Measurements from ENCODE around the gene CYP11A1.

CYP11A1 gene

DNA sequence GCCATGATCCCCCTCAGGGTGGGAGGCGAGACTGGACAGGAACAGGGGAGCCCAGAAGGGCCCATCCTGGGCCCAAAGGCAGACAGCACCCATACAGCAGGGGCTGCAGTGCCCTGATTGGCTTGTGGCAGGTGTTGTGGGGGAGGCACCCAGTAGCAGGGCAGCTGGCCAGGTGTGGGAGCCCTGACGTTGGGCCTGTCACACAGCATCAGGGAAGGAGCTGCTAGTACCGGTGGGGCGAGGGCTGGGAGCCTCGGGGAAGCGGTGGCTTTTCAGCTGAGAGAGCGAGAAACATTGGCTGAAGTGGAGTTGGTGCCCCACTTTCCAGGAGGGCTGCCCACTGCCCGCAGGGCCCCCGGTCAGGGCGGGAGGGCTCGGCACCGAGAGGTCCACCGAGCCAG is 19.7 kb upstream of the CYP11A1 start:
- no peak for DNase-seq

DNA sequence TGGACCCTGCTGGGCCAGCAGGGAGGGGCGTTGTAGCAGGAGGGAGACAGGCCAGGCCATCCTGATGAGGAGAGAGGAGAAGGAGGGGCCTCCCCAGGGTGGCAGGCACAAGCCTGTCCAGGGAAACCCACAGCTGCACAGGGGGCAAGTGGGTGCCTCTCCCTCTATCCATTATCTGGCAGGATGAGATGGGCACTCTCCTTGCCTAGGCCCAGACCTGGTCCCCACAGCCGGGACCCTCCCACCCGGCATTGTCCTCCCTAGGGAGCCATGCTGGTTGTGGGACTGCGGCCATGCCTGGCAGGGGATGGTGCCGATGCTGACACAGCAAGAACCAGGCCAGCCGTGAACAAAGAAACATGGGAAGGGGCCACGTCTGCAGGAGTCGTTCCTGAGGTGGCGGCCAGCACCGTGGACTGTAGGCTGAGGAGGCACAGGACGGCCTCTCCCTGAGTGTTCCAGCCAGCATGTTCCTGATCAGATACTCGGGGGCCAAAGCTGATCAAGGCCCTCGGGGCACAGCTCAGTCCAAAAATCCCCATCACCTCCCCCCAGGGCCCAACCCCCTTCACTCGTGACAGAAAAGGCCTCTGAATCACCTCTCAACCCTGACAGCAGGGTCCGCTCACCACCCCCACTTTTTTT is 19.2 kb upstream of the CYP11A1 start:
- DNase-seq: no peak

DNA sequence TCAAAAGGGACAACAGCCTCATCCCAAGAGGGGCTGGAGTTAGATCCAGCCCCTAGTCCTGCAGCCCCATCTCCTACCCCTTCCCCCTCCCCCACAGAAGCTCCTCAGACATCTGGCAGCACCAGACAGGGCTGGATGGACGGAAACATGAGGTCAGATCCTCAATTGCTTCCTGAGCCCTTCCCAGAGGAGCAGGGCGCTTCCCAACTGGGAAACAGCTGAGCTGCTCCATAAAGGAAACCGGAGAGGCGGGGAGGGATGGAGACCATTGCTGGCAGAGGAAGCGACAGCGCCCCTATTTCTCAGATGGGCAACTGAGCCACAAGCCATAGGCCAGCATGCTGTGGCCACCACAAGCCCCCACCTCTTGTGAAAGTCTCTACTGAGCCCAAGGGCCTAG is 18.3 kb upstream of the CYP11A1 start:
- peak in 1 of 2 experiments; percentile 38 for DNase-seq

DNA sequence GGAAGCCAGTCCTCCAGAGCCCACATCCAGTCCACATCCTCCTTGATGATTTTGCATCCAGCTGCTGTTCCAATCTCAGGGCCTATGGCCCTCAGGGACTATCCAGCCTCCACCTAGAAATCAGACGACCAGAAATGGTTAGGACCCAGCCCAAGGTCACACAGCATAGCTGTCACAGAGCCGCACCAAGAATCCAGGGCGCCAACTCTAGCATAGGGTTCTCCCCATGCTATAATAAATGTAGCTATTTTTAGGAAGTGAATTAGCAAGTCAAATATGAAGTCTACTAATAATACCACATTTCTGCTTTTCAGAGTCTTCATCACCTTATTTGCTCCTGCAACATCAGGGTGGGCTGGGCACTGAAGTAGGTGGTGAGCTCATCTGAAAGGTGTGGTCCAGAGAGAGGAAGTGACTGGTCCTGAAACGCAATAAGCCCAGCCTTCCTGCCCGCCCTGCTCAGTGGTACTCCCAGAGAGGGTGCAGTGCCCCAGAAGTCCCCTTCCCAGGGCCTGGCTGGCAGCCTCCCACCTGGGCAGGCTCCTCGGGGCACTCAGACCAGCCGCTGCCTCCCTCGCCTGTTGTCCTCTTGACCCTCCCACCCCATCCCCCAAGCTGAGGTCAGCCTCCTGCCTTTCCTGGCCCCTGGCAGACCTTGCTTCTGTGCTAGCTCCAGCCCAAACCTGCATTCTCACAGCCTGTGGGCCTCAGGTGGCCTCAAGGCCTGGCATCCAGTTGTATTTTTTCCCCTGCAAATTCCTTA is 17.6 kb upstream of the CYP11A1 start:
- no peak for DNase-seq

DNA sequence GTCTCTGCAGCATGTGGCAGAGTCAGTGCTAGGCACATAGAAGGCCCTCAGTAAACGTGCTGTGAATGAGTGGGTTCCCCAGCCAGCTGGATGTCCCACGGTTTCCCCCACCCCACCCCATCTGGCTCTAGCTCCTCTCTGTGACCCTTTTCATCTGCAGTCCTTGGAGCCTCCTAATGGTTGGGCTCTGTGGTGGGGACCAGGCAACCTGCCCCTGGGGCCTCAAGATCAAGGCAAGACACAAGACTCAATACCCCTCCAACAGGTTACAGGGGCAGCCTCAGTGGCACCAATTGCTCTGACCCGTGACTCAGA is 17.1 kb upstream of the CYP11A1 start:
- no peak for DNase-seq

DNA sequence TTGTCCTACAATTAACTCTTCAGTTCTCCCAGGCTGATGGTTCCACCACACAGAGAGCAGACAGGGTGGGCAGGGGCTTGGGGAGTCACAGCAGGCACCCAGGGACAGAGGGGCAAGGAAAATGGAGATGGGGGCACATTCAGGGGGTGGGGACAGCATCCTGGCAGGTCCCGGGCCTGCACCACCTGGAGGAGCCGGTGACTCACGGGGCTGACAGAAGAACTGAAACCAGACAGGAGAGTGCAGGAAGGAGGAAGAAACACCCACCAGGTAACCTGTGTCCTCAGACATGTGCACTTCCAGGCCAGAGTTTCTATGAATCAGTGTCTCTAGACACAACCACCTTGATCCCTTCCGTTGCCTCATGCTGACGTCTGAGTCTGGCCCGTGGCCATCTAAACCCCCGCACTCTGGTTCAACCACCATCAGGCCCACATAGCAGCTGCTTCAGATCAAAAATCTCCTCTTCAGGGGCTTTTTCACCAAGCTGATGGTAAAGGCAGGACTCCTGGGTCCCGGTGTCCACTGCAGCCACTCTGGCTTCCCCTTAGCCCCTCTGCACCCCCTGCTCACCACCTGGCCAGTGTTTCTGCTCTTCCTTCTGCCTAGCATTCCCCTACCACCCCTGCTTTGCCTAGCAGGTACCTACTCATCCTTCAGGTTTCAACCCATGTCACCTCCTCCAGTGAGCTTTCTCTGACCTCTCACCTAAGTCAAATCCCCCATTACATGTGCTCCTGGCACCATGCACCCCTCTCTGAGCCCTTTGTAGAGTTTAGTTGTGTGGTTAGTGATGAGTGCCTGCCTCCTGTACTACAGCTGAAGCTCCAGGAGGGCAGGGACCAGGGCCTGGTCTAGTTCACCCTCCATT is 16.5 kb upstream of the CYP11A1 start:
- no peak for DNase-seq

DNA sequence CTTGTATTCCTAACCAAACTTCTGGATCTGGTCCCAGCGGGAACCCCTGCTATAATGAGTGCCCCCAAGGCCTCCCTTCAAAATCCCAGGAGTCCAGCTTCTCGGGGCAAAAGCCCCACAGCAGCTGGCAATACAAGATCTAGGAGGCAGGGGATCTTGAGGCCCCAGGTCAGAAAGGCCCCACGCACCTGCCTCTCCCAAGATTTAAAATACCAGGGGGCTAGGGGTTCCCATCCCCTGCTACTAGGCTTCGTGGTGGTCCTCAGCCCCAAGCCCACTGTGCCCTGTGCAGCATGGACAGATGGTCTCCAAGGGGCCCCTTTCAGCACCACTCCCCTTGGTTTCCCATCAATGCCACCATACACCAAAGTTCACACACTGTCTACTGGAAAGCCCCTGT is 15.8 kb upstream of the CYP11A1 start:
- no peak for DNase-seq

DNA sequence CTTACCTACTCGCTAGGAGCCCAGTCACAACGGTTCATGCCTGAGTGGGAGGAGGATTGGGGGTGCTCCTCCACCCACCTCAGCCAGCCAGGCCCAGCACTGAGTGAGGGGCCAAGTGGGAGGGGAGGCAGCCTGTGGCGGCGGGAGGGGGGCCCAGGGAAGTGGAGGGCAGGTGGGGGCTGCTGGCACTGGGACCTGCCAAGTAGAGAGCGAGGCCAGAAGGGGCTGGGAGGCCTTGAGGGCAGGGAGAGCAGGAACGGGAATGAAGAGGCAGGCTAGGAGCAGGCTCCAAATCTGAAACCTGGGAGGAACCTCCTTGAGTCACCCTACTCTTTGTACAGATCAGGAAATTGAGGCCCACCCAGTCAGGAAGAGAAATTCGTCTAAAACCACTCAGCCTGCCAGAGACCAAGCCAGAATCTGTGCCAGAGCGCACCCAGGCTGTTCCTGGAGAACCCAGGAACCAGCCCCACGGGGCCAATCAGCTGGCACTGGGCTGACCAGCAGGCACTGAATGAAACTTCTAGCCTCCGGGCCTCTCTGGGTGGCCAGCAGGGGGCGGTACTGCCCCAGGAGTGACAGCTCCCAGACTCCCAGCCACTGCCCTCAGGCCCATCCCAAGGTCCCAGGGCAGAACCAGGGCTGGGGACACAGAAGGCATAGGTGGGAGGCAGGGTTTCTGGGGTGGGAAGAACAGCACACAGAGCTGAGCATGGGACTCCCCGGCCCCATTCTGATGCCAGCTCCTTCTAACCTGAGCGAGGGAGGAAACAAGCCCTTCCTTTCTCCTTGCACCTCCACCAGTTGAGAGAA is 14.8 kb upstream of the CYP11A1 start:
- peak; percentile 36 to 83 for DNase-seq

DNA sequence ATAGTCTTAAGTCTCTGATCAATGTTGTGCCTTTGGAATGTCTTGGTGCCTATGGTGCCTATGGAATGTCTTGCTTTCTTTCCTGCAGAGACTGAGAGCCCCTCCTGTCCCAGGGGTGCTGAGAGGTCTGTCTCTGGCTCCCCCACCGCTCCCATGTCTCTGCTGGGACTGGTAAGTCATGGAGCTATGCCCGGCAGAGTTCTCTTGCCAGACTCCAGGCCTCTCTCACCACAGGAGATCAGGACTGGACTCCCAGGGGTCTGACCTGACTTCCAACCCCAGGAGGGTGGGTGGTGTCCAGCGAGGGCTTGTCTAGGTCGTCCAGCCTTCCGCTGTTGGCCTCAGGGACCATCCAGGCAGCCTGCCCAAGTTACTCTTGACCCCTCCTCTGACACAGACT is 14.0 kb upstream of the CYP11A1 start:
- no peak for DNase-seq

DNA sequence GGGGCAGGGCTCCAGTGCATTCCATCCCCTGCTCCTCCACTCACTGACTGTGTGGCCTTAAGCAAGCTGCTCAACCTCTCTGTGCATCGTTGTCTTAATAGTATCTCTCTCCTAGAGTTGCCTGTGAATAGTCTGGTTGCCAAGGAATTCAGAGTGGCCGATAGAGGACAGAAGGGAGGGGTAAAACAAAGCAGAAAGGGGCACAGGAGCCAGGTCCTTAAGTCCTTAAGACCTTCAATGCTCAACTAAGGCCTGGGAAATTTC is 13.7 kb upstream of the CYP11A1 start:
- DNase-seq: no peak

DNA sequence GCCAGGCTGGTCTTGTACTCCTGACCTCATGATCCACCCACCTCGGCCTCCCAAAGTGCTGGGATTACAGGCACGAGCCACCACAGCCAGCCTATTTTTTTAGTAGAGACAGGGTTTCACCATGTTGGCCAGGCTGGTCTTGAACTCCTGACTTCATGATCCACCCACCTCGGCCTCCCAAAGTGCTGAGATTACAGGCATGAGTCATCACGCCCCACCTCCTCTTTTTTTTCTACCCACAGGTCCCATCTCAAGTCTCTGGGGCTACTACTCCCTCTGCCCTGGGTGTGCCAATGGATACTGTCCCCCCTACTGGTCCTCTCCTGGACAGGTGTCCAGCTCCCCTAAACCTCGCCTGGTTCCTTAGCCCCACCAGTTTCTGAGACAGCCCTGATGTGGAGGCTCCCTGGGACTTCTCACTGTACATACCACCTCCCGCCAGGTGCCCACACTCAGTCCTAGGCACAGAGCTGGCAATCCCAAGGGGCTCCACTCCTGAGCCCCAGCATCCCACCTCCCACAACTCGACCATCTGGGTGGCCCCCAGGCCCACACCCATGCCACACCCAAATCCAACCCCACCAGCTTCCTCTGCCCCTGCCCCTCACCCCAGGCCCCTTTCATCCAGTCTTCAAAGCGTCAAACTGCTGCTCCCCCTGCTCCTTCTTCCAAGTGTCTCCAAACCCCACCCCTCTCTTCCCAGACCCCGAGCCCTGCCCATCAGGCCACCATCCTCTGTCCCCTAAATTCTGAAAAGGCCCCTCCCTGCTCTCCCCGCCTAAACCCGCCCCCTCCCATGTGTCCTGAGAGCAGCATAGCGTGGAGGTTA is 13.1 kb upstream of the CYP11A1 start:
- DNase-seq: no peak

DNA sequence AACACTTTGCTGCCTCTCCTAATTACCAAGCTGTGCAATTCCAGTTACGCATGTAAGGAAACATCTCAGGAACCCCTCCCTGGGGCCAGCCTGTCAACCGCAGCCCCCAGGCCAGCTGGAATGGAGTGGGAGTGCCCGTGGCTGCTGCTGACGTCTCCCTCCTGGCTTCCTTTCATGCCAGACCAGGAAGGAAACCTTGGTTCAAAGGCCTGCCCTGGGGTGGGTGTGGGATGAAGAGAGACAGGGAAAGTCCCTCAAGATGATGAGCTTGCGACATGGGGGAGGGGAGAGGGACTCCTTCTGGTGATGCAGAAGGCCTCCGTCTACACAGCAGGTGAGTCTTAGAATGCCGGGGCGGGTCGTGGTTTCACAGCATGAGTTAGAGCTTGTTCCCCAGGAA is 11.4 kb upstream of the CYP11A1 start:
- DNase-seq: no peak

DNA sequence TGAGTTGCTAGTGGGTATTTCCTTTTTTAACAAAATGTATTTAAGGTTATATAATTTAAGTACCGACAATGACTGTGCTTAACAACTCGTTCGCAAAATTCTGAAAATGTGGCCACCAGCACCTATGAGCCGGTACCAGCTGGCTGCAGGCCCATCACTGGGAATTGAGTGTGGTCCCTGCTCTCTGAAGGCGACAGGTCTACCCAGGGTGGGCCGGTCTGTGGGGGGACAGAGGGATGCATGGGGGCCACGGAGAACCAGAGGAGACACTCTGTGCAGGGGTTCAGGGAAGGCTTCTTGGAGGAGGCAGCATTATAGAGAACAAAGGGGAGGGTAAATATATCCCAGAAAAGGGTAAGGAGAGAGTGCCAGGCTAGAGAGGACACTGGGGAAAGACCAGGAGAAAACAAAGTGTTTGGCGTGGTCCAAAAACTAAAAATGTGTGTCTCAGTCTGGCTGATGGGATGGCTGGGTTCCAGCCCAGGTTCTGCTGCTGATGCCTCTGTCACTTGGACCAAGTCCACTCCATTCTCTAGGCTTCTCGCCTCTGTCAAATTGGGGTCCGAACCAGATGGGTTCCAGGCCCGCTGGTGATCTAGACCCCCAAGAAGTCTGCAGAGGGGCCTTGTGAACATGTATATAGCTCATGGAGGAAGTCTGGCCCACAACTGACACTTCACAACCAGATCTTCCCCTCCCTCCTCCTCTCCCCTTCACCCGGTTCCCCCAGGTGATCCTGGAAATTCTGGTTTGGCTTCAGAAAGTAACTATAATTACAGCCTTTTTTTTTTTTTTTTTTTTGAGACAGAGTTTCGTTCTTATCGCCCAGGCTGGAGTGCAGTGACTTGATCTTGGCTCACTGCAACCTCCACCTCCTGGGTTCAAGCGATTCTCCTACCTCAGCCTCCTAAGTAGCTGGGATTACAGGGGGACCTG is 10.7 kb upstream of the CYP11A1 start:
- no peak for DNase-seq

DNA sequence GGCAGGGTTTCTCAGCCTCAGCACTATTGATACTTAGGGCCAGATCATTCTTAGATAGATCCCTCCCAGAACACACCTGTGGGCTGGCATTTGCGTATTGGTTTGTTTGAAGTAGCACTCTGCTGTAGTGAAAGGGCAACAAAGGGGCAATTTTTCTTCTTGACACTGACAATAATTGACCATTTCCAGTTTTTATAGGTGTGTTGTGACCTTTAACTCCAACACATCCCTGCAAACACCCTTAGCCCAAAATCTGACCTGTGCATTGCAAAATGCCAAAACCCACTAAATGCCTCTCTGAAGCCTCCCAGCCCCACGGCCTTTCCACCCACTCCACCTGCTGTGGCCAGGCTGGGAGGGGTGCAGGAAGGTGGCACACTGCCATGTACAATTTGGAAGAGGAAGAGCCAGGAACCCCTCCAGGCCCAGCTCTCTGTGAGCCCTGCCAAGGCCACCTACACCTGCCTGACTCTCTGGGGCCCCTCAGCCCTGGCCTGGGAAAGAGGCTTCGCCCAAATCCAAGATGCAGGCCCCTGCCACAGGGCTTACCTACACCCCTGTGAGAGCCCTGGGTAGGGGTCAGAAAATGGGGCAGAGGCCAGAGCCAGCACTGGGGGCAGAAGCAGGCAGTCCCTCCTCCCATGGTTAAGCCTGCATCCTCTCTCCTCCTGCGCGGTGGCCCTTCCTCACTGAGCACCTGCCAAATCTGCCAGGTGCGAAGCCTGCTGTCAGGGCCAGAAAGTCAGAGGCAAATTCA is 9.6 kb upstream of the CYP11A1 start:
- DNase-seq: no peak

DNA sequence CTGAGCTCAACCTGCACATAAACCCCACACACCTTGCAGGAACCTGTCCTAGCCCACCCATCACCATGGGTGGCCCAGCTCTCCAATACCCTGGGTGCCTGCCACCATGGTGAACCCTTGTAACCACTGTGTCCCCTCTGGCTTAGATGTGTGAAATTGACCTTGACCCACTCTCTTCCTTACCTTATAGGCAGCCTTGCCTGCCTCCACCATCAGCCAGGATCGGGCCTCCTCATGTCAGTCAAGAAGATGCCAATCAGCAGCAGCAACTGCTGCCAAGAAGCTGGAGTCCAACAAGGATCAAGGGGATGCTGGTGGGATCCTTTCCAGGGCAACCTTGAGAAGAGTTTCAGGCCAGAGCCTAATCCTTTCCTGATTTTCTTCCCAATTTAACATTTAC is 8.8 kb upstream of the CYP11A1 start:
- no peak for DNase-seq

DNA sequence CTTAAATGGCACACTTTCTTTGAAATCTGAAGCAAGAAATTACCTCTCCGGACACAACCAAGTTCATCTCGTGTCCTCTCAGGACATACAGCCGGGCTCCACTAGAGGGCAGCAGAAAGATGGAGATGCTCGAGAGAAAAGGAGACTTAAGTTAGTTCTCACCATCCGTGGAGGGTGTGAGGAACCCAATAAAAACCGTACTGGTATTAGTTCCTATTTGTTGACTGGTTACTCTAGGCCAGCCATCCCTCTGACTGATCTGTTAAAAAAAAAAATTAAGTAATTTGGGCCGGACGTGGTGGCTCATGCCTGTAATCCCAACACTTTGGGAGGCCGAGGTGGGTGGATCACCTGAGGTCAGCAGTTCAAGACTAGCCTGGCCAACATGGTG is 7.9 kb upstream of the CYP11A1 start:
- peak; percentile 81 to 92 for DNase-seq

DNA sequence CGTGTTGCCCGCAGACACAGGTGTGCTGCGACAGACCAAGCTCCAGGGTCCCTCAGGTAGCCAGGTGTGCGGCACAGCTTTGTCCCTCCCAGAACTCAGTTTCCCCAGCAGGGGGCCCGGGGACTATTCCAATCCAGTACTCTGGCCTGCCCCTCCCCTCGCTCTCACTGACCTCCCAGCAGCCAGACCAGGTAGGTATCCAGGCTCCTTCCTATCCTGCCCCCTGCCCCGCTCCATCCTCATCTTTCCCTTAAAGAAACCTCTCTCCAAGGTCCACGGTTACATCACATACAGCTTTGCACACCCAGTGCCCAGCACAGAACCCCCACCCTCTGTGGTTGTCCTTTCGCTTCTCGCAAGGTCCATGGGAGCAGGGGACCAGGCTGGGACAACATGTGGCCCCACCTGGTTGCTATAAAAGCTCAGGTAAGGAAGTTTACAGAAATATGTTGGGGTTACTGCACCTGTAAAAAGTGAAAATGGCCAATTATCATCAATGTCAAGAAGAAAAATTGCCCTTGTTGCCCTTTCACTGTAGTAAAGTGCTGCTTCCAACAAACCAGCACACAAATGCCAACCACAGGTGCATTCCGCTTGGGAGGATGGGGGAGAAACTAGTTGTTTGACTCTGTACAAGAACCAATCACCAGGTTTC is 7.3 kb upstream of the CYP11A1 start:
- DNase-seq: peak; percentile 36 to 56

DNA sequence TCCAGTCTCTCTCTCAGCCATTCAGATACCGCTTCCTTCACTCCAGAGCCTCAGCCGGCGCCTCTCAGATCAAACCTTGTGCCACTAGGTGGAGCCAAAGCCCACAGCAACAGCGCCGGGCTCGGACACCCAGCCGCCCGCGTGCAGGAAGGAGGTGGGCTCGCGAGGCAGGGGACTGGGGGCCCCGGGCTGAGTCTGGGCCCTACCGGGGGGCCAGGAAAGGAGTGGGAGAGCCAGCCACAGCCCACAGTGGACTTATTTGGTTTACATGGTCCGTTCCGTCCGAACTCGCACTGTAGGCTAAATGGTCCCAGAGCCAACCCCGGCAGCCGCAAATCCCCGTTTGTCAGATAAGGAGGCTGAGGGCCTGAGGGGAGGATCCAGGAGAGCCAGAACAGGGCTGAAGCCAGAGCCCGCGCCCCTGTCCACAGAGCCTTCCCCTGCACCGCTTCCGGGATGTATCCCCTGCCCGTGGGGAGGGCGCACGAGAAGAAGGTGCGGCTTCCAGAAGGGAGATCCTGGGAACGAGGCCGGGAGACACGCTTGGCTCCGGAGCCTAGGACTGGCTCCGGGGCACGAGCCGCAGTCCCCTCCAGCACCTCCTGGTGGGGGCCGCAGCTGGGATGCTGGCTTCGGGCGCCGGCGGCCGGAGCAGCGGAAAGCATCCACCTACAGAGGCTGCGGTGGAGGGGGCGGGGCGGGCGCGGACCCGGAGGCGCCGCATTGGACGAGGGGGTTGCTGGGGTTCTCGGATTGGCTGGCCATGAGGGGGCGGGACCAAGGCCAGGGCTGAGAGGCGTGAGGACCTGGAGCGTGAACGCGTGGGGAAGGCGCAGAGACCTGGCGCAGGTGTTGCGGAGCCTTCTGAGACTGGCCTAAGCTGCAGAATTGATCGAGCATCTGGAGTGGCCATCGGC is 6.5 kb upstream of the CYP11A1 start:
- DNase-seq: peak; percentile 93 to 95
